Measurements from ENCODE around the gene ZNRD2. TPM values are rescaled to one million over a fixed set of nuclear protein-coding genes. Genes with fewer than 3 reads are reported as not detected.

The ZNRD2 gene
- total RNA-seq, 1 donor from 2014 or later, result 45.1 TPM

- FAIRE-seq (no peak), DNase-seq (ENCODE audit: low read depth) (no peak)
- H3K27me3 ChIP-seq (ENCODE audit: insufficient read depth, low read length), result peaks cover 5% of the 10 kb centered on the region
- TF ChIP-seq EZH2 (IDR thresholded peaks at IDR 0.05; ENCODE audit: insufficient read depth, low read length) (no peak), CTCF (IDR thresholded peaks at IDR 0.05; ENCODE audit: insufficient read depth, low read depth, low read length) (no peak)
- Mint-ChIP-seq H3K27ac (ENCODE audit: unreplicated experiment) (peak overlapping the region; percentile 58), H3K9me3 (ENCODE audit: unreplicated experiment) (peaks cover 3% of the 10 kb centered on the region), H3K36me3 (ENCODE audit: low read depth, unreplicated experiment) (peaks cover 10% of the 10 kb centered on the region), H3K4me1 (ENCODE audit: low read depth, unreplicated experiment) (peaks cover 6% of the 10 kb centered on the region), H3K27me3 (ENCODE audit: low read depth, unreplicated experiment) (peaks cover 44% of the 10 kb centered on the region), H3K4me3 (ENCODE audit: unreplicated experiment) (no peak overlapping the region)
- no peak overlapping the region for H3K9ac ChIP-seq (ENCODE audit: low read length)
- no peak overlapping the region for H3K27ac ChIP-seq (ENCODE audit: low read depth, low read length)
- no peaks in the 10 kb centered on the region for H3K36me3 ChIP-seq (ENCODE audit: insufficient read depth, low read length)
- no peaks in the 10 kb centered on the region for H3K79me2 ChIP-seq (ENCODE audit: insufficient read depth, low read length)
- peaks cover 37% of the 10 kb centered on the region for H4K20me1 ChIP-seq (ENCODE audit: insufficient read depth, low read length)
- no peak overlapping the region for H3K4me3 ChIP-seq (ENCODE audit: insufficient read depth, low read depth, low read length)
- no peaks in the 10 kb centered on the region for H3K9me3 ChIP-seq (ENCODE audit: insufficient read depth, low read depth, low read length)
- H3K4me2 ChIP-seq (ENCODE audit: low read length), result no peak overlapping the region
- H2AFZ ChIP-seq (ENCODE audit: low read depth, low read length), result no peak overlapping the region
- H3K4me1 ChIP-seq (ENCODE audit: insufficient read depth, low read length), result peaks cover 8% of the 10 kb centered on the region
These were observed 16.4 kb downstream of the ZNRD2 start for GRCh38 chr11:65586676-65587075.

- H3K27ac Mint-ChIP-seq (ENCODE audit: unreplicated experiment), result no peak overlapping the region
These were observed 18.1 kb downstream of the ZNRD2 start for GRCh38 chr11:65588199-65589054.

More at GRCh38 chr11:65588199-65589054, 18.1 kb downstream of the ZNRD2 start:
- peaks cover 28% of the 10 kb centered on the region for H3K27me3 Mint-ChIP-seq (ENCODE audit: low read depth, unreplicated experiment)
- FAIRE-seq (no peak), DNase-seq (ENCODE audit: low read depth) (no peak)
- Histone ChIP-seq H3K9ac (ENCODE audit: low read length) (no peak overlapping the region), H4K20me1 (ENCODE audit: insufficient read depth, low read length) (peaks cover 32% of the 10 kb centered on the region), H3K4me1 (ENCODE audit: insufficient read depth, low read length) (peaks cover 11% of the 10 kb centered on the region), H3K4me3 (ENCODE audit: insufficient read depth, low read depth, low read length) (no peak overlapping the region), H3K27ac (ENCODE audit: low read depth, low read length) (no peak overlapping the region), H3K36me3 (ENCODE audit: insufficient read depth, low read length) (no peaks in the 10 kb centered on the region), H2AFZ (ENCODE audit: low read depth, low read length) (no peak overlapping the region), H3K4me2 (ENCODE audit: low read length) (no peak overlapping the region), H3K9me3 (ENCODE audit: insufficient read depth, low read depth, low read length) (no peaks in the 10 kb centered on the region), H3K27me3 (ENCODE audit: insufficient read depth, low read length) (peaks cover 5% of the 10 kb centered on the region), H3K79me2 (ENCODE audit: insufficient read depth, low read length) (no peaks in the 10 kb centered on the region)
- TF ChIP-seq EZH2 (IDR thresholded peaks at IDR 0.05; ENCODE audit: insufficient read depth, low read length) (no peak), CTCF (IDR thresholded peaks at IDR 0.05; ENCODE audit: insufficient read depth, low read depth, low read length) (peak; percentile 20)
- peaks cover 6% of the 10 kb centered on the region for H3K4me1 Mint-ChIP-seq (ENCODE audit: low read depth, unreplicated experiment)
- no peak overlapping the region for H3K4me3 Mint-ChIP-seq (ENCODE audit: unreplicated experiment)
- peaks cover 3% of the 10 kb centered on the region for H3K9me3 Mint-ChIP-seq (ENCODE audit: unreplicated experiment)
- no peaks in the 10 kb centered on the region for H3K36me3 Mint-ChIP-seq (ENCODE audit: low read depth, unreplicated experiment)

Measured in astrocyte (in vitro differentiated cells and primary cell).